H1 (cell line): ENCODE data around the gene AKAP7. TPM values are rescaled to one million over a fixed set of nuclear protein-coding genes. Genes with fewer than 3 reads are reported as not detected.
A peak's percentile ranks its signal among the peaks of the same experiment; 100 is the strongest.

ENCODE experiments used
- ASH2L ChIP-seq: fragments of 200-600, 300-600 bp; sonication (generic); IDR thresholded peaks from one replicate; pipeline ENCODE4 v1.7.1; 2017; ENCODE audit warnings: low read length
- BACH1 ChIP-seq: IDR thresholded peaks from 2 replicates; pipeline ENCODE4 v1.6.1; 2012; ENCODE audit warnings: low read length, improper control_type of control experiment
- CEBPB ChIP-seq: IDR thresholded peaks from 2 replicates; pipeline ENCODE4 v1.6.1; 2012; ENCODE audit warnings: low read depth, low read length
- CREB1 ChIP-seq: IDR thresholded peaks from 2 replicates; pipeline ENCODE4 v1.6.1; 2012; ENCODE audit warnings: inconsistent platforms
- EGR1 ChIP-seq: IDR thresholded peaks from 2 replicates; pipeline ENCODE4 v1.6.1; 2011; ENCODE audit warnings: low read depth, low read length, borderline replicate concordance
- HDAC2 ChIP-seq, 2 experiments: fragments of 300-600 bp in 1 of 2; sonication (generic) in 1 of 2; IDR thresholded peaks; 2 replicates each; pipeline ENCODE4 v1.6.1; 2011 to 2012; ENCODE audit warnings: low read depth in 2 of 2, low read length in 2 of 2, mild to moderate bottlenecking in 2 of 2, moderate library complexity in 2 of 2, borderline replicate concordance in 1 of 2, inconsistent platforms in 1 of 2
- JUND ChIP-seq: IDR thresholded peaks from 2 replicates; pipeline ENCODE4 v1.6.1; 2011; ENCODE audit warnings: mild to moderate bottlenecking, improper control_type of control experiment, low read length
- KDM1A ChIP-seq: fragments of 200-600, 300-600 bp; sonication (generic); IDR thresholded peaks from 2 replicates; pipeline ENCODE4 v1.7.1; 2016; ENCODE audit warnings: mild to moderate bottlenecking, low read length, borderline replicate concordance
- MAFK ChIP-seq: IDR thresholded peaks from 2 replicates; pipeline ENCODE4 v1.6.1; 2012; ENCODE audit warnings: low read depth, mild to moderate bottlenecking, improper control_type of control experiment, low read length
- POU5F1 ChIP-seq: IDR thresholded peaks from 2 replicates; pipeline ENCODE4 v1.6.1; 2011; ENCODE audit warnings: low read depth, mild to moderate bottlenecking, low read length, moderate library complexity
- RAD21 ChIP-seq, 2 experiments: IDR thresholded peaks in 1 of 2; conservative IDR thresholded peaks in 1 of 2; 2 replicates each; pipeline ENCODE4 v1.6.1; 2011; ENCODE audit warnings: low read depth in 2 of 2, low read length in 2 of 2, improper control_type of control experiment in 1 of 2, inconsistent platforms in 1 of 2, mild to moderate bottlenecking in 1 of 2, moderate library complexity in 1 of 2
- SRF ChIP-seq: IDR thresholded peaks from 2 replicates; pipeline ENCODE4 v1.6.1; 2011; ENCODE audit warnings: mild to moderate bottlenecking, low read depth, low read length, moderate library complexity
- TAF1 ChIP-seq: IDR thresholded peaks from 2 replicates; pipeline ENCODE4 v1.6.1; 2011; ENCODE audit warnings: mild to moderate bottlenecking, low read depth, low read length
- polyA plus RNA-seq, 7 experiments: library from polyadenylated mRNA; depleted of rRNA in 3 of 7; stranded (reverse) in 5 of 7; unstranded in 2 of 7; fragments of >200 nt in 5 of 7; fragments of 200-250 nt in 2 of 7; gene quantifications; 1 replicate in 5 of 7; 2 replicates in 1 of 7; 4 replicates in 1 of 7; pipeline versions ENCODE4 v1.2.1 to v1.2.3, GENCODE V29; 2011 to 2013; ENCODE audit warnings: missing spikeins in 2 of 7, mixed read lengths in 2 of 7
- total RNA-seq: library from RNA; stranded (reverse); fragmentation: NEBNext Ultra II Directional; extraction: Animal tissue kit (Norgen Biotek cat#: 25700); gene quantifications from 2 replicates; pipeline ENCODE4 v1.2.1, GENCODE V29; 2021
- TF ChIP-seq, protein P1 (sequence below), 3 experiments: IDR thresholded peaks; 1 replicate in 2 of 3; 2 replicates in 1 of 3; pipeline versions ENCODE4 v1.5.1 to v1.6.1; 2011; ENCODE audit warnings: low read length in 3 of 3, mild to moderate bottlenecking in 3 of 3, inconsistent platforms in 2 of 3, low read depth in 1 of 3, moderate library complexity in 1 of 3; ENCODE audit not compliant: insufficient read depth in 1 of 3; ENCODE audit errors: control extremely low read depth in 1 of 3
- TF ChIP-seq, protein P2 (sequence below): IDR thresholded peaks from 2 replicates; pipeline ENCODE4 v1.6.1; 2012; ENCODE audit warnings: inconsistent platforms

AKAP7 gene
- total and polyA plus RNA-seq, 2 of the 8 experiments (the other 6 are each of a cell fraction or from before 2014, with no cell fraction given), result 4.7 to 16.9 TPM

DNA sequence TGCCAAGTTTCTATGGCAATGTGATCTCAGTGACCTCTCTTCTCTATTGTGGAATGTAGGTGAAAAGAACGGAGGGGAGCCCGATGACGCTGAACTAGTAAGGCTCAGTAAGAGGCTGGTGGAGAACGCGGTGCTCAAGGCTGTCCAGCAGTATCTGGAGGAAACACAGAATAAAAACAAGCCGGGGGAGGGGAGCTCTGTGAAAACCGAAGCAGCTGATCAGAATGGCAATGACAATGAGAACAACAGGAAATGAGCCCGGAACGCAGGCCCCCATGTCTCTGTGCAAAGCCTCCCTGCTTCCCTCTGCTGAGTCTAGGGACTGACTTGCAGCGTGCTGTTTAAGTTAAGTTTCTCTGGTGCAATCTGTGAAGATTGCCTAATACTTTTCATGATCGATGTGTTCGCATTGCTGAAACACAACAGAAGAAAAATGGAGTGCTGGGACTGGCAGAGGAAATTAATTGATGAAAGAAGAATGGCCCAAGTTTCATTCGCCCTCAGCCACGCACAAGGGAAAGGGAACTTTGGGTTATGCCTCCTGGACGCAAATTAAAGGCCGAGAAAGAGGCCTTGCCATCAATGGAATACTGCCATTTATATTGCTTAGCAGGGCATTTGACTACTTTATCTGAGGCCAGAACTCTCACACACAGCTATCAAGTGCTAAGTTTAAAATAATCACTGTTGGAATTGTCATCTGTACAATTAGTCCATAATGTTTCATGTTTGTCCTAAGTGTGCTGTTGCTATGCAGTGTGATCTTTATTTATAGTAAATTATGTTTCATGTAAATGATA, 146.4 kb downstream of the AKAP7 start (continued):
- TF ChIP-seq RAD21 (IDR thresholded peaks at IDR 0.05 in 1 of 2, conservative IDR thresholded peaks at IDR 0.05 in 1 of 2; ENCODE audit: low read depth in 2 of 2, low read length in 2 of 2), result peak in 1 of 2 experiments; percentile 19; a peak in 2 of 4 replicates
- peak in 1 of 2 experiments; percentile 70; a peak in 1 of 4 replicates for TF ChIP-seq HDAC2 (IDR thresholded peaks at IDR 0.05; ENCODE audit: borderline replicate concordance in 1 of 2, low read depth in 2 of 2, low read length in 2 of 2)
- peak; percentile 36; the same call in 1 of the 2 replicates for TF ChIP-seq TAF1
- no peak for TF ChIP-seq MAFK
- no peak for TF ChIP-seq KDM1A
- no peak for TF ChIP-seq EGR1
- peak; percentile 53; the same call in 1 of the 2 replicates for TF ChIP-seq CEBPB
- TF ChIP-seq BACH1, result no peak
- TF ChIP-seq ASH2L, result peak; percentile 74
- TF ChIP-seq, protein P1, sequence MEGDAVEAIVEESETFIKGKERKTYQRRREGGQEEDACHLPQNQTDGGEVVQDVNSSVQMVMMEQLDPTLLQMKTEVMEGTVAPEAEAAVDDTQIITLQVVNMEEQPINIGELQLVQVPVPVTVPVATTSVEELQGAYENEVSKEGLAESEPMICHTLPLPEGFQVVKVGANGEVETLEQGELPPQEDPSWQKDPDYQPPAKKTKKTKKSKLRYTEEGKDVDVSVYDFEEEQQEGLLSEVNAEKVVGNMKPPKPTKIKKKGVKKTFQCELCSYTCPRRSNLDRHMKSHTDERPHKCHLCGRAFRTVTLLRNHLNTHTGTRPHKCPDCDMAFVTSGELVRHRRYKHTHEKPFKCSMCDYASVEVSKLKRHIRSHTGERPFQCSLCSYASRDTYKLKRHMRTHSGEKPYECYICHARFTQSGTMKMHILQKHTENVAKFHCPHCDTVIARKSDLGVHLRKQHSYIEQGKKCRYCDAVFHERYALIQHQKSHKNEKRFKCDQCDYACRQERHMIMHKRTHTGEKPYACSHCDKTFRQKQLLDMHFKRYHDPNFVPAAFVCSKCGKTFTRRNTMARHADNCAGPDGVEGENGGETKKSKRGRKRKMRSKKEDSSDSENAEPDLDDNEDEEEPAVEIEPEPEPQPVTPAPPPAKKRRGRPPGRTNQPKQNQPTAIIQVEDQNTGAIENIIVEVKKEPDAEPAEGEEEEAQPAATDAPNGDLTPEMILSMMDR (IDR thresholded peaks at IDR 0.05; ENCODE audit: control extremely low read depth in 1 of 3, insufficient read depth in 1 of 3, low read depth in 1 of 3, low read length in 3 of 3), result no peak
- peak; percentile 71; the same call in 1 of the 2 replicates for TF ChIP-seq CREB1
- no peak for TF ChIP-seq JUND
- TF ChIP-seq SRF, result no peak
- TF ChIP-seq, protein P2, sequence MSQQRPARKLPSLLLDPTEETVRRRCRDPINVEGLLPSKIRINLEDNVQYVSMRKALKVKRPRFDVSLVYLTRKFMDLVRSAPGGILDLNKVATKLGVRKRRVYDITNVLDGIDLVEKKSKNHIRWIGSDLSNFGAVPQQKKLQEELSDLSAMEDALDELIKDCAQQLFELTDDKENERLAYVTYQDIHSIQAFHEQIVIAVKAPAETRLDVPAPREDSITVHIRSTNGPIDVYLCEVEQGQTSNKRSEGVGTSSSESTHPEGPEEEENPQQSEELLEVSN, result no peak; the same call in 1 of the 2 replicates
- no peak for TF ChIP-seq POU5F1
